ENCODE results near the gene SH3BP4. TPM values are rescaled to one million over a fixed set of nuclear protein-coding genes. Genes with fewer than 3 reads are reported as not detected.
A peak's percentile ranks its signal among the peaks of the same experiment; 100 is the strongest.

The SH3BP4 gene
- total and polyA plus RNA-seq, 7 donors: 4.8 to 22.8 (median 14.0) TPM

GRCh38 chr2:234976479-234977227 is 24.8 kb downstream of the SH3BP4 start:
- H3K4me3 ChIP-seq: no peak overlapping the region
- no peaks in the 10 kb centered on the region for H3K36me3 ChIP-seq
- no peaks in the 10 kb centered on the region for H3K27me3 ChIP-seq
- intact Hi-C loops (cut with DNase I): no loop called here
- no peak overlapping the region for H3K27ac ChIP-seq
- H3K4me1 ChIP-seq: peaks cover 0 to 67% (median 41%) of the 10 kb centered on the region in 4 donors
- 82% methylated on average over 18 of the region's 18 CpGs for WGBS, 2 donors
- no peaks in the 10 kb centered on the region for H3K9me3 ChIP-seq
- TF ChIP-seq POLR2A (IDR thresholded peaks at IDR 0.05) (no peak), POLR2AphosphoS5 (IDR thresholded peaks at IDR 0.05) (no peak), EP300 (IDR thresholded peaks at IDR 0.05) (no peak), CTCF (IDR thresholded peaks at IDR 0.05) (no peak)
- no peak for DNase-seq

DNA sequence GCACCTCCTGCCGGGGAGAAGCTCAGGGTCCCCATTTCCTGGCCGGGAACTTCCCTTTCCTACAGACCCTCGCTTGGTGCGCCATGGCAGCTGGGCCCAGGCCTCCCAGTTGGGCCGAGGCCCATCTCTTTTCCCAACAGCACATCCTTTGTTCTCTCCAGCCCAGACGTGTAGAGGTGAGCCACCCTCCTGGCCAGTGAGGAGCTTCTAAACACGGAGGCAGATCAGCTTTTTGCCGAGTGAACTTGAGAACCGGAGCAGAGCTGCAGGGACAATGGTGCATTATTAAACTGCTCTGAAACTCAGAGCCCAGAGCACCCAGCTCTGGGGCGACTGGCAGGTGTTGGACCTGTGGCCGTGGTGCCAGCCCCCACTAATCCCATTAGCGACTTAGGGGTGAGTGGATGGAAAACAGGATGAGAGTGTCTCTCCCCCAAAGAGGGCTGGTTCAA is 25.4 kb downstream of the SH3BP4 start:
- Histone ChIP-seq H3K4me1 (peaks cover 0 to 73% (median 44%) of the 10 kb centered on the region in 4 donors), H3K27ac (no peak overlapping the region), H3K27me3 (no peaks in the 10 kb centered on the region), H3K36me3 (no peaks in the 10 kb centered on the region), H3K9me3 (no peaks in the 10 kb centered on the region), H3K4me3 (no peak overlapping the region)
- WGBS, 2 donors: 82 to 83% methylated on average over 12 of the region's 12 CpGs
- TF ChIP-seq POLR2AphosphoS5 (IDR thresholded peaks at IDR 0.05) (no peak), EP300 (IDR thresholded peaks at IDR 0.05) (no peak), CTCF (IDR thresholded peaks at IDR 0.05) (no peak), POLR2A (IDR thresholded peaks at IDR 0.05) (no peak)
- intact Hi-C loops (cut with DNase I): no loop called here
- DNase-seq: no peak

DNA sequence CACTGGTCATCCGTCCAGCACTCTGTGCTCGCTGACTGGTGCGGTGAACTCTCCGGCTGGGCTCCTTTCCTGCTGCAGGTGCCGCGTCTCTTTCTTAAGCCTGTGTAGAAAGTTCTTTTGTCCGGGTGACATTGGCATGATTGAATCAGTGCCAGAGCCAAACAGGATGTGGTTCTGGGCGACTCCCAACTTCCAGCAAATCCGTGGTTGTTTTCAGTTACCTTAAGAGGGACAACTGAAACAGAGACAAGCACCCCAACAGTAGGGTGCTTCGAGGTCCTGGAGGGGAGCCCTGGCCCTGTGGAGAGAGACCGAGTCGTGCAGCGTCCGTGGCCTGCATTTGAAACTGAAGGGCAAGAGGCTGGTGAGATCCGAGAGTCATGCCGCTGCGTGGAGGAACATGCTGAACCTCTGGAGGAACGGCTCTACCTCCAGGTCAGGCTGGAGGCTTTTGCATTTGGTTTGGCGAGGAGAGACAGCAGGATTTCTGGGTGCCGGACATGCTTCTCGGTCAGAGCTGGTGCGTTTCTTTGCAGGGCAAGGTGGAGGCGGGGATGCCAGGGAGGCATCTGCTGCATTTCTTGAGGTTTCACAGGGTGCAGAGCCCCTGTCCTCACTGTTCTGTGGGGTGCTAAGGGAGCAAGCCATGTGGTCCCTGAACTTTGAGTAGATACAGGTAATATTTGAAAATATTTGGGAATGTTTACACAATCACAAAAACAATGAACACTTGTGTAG is 26.8 kb downstream of the SH3BP4 start:
- 45 to 67% methylated on average over 23 of the region's 23 CpGs for WGBS, 2 donors
- Histone ChIP-seq H3K4me3 (no peak overlapping the region), H3K9me3 (no peaks in the 10 kb centered on the region), H3K36me3 (no peaks in the 10 kb centered on the region), H3K27ac (peak overlapping the region in 2 of 4 donors; percentile 3 to 79), H3K27me3 (no peaks in the 10 kb centered on the region), H3K4me1 (peaks cover 0 to 70% (median 50%) of the 10 kb centered on the region in 4 donors)
- intact Hi-C loops (cut with DNase I): no loop called here
- no peak for TF ChIP-seq POLR2A (IDR thresholded peaks at IDR 0.05)
- TF ChIP-seq EP300 (IDR thresholded peaks at IDR 0.05): no peak
- no peak for TF ChIP-seq CTCF (IDR thresholded peaks at IDR 0.05)
- no peak for TF ChIP-seq POLR2AphosphoS5 (IDR thresholded peaks at IDR 0.05)
- DNase-seq: no peak

- Histone ChIP-seq H3K4me1 (peaks cover 0 to 70% (median 46%) of the 10 kb centered on the region in 4 donors), H3K4me3 (no peak overlapping the region), H3K9me3 (no peaks in the 10 kb centered on the region), H3K36me3 (no peaks in the 10 kb centered on the region), H3K27me3 (no peaks in the 10 kb centered on the region), H3K27ac (peak overlapping the region in 3 of 4 donors; percentile 9 to 79 (median 68))
- WGBS, 2 donors: 60 to 73% methylated on average over 9 of the region's 9 CpGs
- TF ChIP-seq EP300 (IDR thresholded peaks at IDR 0.05): no peak
- TF ChIP-seq CTCF (IDR thresholded peaks at IDR 0.05): no peak
- no peak for TF ChIP-seq POLR2A (IDR thresholded peaks at IDR 0.05)
- TF ChIP-seq POLR2AphosphoS5 (IDR thresholded peaks at IDR 0.05): peak in 1 of 4 donors; percentile 9
- intact Hi-C loops (cut with DNase I): no loop called here
- no peak for DNase-seq
These were observed 27.7 kb downstream of the SH3BP4 start for GRCh38 chr2:234979204-234980167.
